Mesendoderm (in vitro differentiated cells): Measurements from ENCODE around the gene MDN1.

Experiments used
- DNase-seq: peaks from one replicate; pipeline ENCODE4 v3.0.0; 2013
- H2AK5ac ChIP-seq: 2 replicates; pipeline ENCODE4 v1.6.1; 2013; ENCODE audit warnings: low read length, inconsistent platforms
- H2BK120ac ChIP-seq: 2 replicates; pipeline ENCODE4 v1.6.1; 2013; ENCODE audit warnings: low read depth, mild to moderate bottlenecking, low read length, moderate library complexity, mixed read lengths
- H2BK15ac ChIP-seq: replicated peaks from 2 replicates; pipeline ENCODE4 v1.6.1; 2013; ENCODE audit warnings: low read depth, mild to moderate bottlenecking, moderate library complexity
- H2BK5ac ChIP-seq: 2 replicates; pipeline ENCODE4 v1.6.1; 2013; ENCODE audit warnings: low read length, inconsistent platforms
- H3K18ac ChIP-seq: 2 replicates; pipeline ENCODE4 v1.6.1; 2013; ENCODE audit warnings: mild to moderate bottlenecking, low read length, mixed read lengths
- H3K23ac ChIP-seq: one replicate; pipeline ENCODE4 v1.6.1; 2013; ENCODE audit warnings: low read length
- H3K27ac ChIP-seq: 2 replicates; pipeline ENCODE4 v1.5.1; 2013; ENCODE audit warnings: low read depth, mild to moderate bottlenecking, inconsistent platforms, low read length, moderate library complexity
- H3K27me3 ChIP-seq: 2 replicates; pipeline ENCODE4 v1.6.1; 2013; ENCODE audit warnings: low read length, control low read depth, mild to moderate bottlenecking, inconsistent platforms; ENCODE audit not compliant: insufficient read depth, poor library complexity
- H3K36me3 ChIP-seq: 2 replicates; pipeline ENCODE4 v1.6.1; 2013; ENCODE audit warnings: low read length, inconsistent platforms; ENCODE audit not compliant: control insufficient read depth, insufficient read depth
- H3K4ac ChIP-seq: one replicate; pipeline ENCODE4 v1.6.1; 2013; ENCODE audit warnings: low read depth, mild to moderate bottlenecking, low read length, moderate library complexity
- H3K4me1 ChIP-seq: 2 replicates; pipeline ENCODE4 v1.6.1; 2013; ENCODE audit warnings: low read depth, low read length, inconsistent platforms; ENCODE audit not compliant: control insufficient read depth
- H3K4me2 ChIP-seq: 2 replicates; pipeline ENCODE4 v1.6.1; 2013; ENCODE audit warnings: low read length
- H3K4me3 ChIP-seq: 2 replicates; pipeline ENCODE4 v1.5.1; 2013; ENCODE audit warnings: mild to moderate bottlenecking, low read length
- H3K56ac ChIP-seq: one replicate; pipeline ENCODE4 v1.6.1; 2013; ENCODE audit warnings: low read length
- H3K79me1 ChIP-seq: 2 replicates; pipeline ENCODE4 v1.6.1; 2013; ENCODE audit warnings: low read length, inconsistent platforms
- H3K79me2 ChIP-seq: 2 replicates; pipeline ENCODE4 v1.6.1; 2013; ENCODE audit warnings: mild to moderate bottlenecking, low read length; ENCODE audit not compliant: control insufficient read depth, insufficient read depth
- H3K9ac ChIP-seq: 2 replicates; pipeline ENCODE4 v1.6.1; 2013; ENCODE audit warnings: low read length, inconsistent platforms
- H4K5ac ChIP-seq: one replicate; pipeline ENCODE4 v1.6.1; 2013; ENCODE audit warnings: low read length
- H4K8ac ChIP-seq: one replicate; pipeline ENCODE4 v1.6.1; 2013; ENCODE audit warnings: low read depth, mild to moderate bottlenecking, control low read depth, low read length, moderate library complexity
- WGBS: extraction: QIAGEN DNeasy Blood & Tissue Kit; methylation state at CpG from one replicate; pipeline ENCODE4 v1.1.7; 2013; ENCODE audit warnings: low lambda C conversion rate, missing lambda C conversion rate; ENCODE audit not compliant: insufficient coverage; ENCODE audit errors: extremely low coverage; 5-methylcytosine and 5-hydroxymethylcytosine counted together

MDN1 gene

DNA sequence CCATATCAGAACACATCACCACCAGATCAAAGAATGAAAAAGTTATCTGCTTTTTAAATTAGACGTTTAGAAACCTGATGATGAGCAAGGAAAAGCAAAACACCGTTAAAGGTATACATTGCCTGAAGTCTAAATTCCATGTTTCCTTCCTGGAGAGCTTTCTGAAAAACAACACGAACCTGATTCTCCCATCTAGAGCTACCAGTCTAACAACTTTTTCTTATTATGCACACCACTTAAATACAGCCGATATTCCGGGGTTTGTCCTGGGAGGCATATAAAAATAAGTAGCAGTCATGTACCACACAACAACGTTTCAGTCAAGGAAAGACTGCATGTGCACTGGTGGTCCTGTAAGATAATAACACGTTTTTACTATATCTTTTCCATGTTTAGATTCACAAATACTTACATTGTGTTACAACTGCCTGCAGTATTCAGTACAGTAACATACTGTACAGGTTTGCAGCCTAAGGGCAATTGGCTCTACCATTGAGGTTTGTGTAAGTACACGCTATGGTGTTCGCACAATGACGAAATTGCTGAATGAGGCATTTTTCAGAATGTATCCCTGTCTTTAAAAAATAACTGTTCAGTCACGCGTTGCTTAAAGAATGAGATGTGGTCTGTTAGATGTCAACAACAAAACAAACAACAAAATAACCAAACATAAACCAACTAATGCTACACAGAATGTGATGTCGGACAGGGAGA lies 162.0 kb downstream of the MDN1 start:
- no peaks in the 10 kb centered on the region for H3K4me1 ChIP-seq
- H3K4me2 ChIP-seq: no peak overlapping the region
- no peak overlapping the region for H3K27ac ChIP-seq
- H3K4ac ChIP-seq: no peak overlapping the region
- H4K8ac ChIP-seq: no peak overlapping the region
- no CpG with 5 or more reads among the region's 13 CpGs for WGBS
- DNase-seq: no peak
- no peak overlapping the region for H3K23ac ChIP-seq
- H2BK120ac ChIP-seq: no peak overlapping the region
- H3K27me3 ChIP-seq: no peaks in the 10 kb centered on the region
- no peak overlapping the region for H2BK15ac ChIP-seq
- H3K79me1 ChIP-seq: no peaks in the 10 kb centered on the region
- H3K36me3 ChIP-seq: peaks cover 13% of the 10 kb centered on the region
- H4K5ac ChIP-seq: no peak overlapping the region
- H2AK5ac ChIP-seq: no peak overlapping the region
- H3K18ac ChIP-seq: no peak overlapping the region
- H2BK5ac ChIP-seq: no peak overlapping the region
- H3K4me3 ChIP-seq: no peak overlapping the region
- no peaks in the 10 kb centered on the region for H3K79me2 ChIP-seq
- H3K9ac ChIP-seq: no peak overlapping the region
- no peak overlapping the region for H3K56ac ChIP-seq

DNA sequence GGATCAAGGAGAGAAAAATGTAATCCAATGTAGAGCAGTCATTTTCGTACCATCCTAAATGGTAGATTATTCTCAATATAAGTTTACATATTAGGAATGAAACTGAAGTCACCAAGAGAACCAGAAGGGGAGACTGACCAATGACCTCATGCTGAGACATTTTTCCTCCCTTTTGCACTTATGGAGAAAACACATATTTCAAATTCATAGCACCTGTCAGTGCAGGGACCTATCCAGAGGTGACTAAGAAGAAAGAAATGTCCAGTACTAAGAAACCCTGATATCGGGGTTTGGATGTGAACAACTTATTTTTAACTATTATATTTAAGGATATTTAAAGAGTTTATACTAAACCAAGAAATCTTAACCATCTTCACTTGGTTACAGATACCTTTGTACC lies 164.5 kb downstream of the MDN1 start:
- WGBS: no CpG with 5 or more reads among the region's 2 CpGs
- H2BK120ac ChIP-seq: no peak overlapping the region
- peaks cover 13% of the 10 kb centered on the region for H3K36me3 ChIP-seq
- H3K4me3 ChIP-seq: no peak overlapping the region
- H2BK5ac ChIP-seq: no peak overlapping the region
- no peak overlapping the region for H3K27ac ChIP-seq
- no peak overlapping the region for H2AK5ac ChIP-seq
- no peaks in the 10 kb centered on the region for H3K27me3 ChIP-seq
- no peak overlapping the region for H3K18ac ChIP-seq
- DNase-seq: no peak
- no peak overlapping the region for H4K5ac ChIP-seq
- no peak overlapping the region for H3K56ac ChIP-seq
- H3K79me1 ChIP-seq: no peaks in the 10 kb centered on the region
- no peak overlapping the region for H3K23ac ChIP-seq
- H3K4me1 ChIP-seq: no peaks in the 10 kb centered on the region
- no peak overlapping the region for H4K8ac ChIP-seq
- H3K79me2 ChIP-seq: no peaks in the 10 kb centered on the region
- no peak overlapping the region for H3K4ac ChIP-seq
- no peak overlapping the region for H3K4me2 ChIP-seq
- H2BK15ac ChIP-seq: no peak overlapping the region
- H3K9ac ChIP-seq: no peak overlapping the region

DNA sequence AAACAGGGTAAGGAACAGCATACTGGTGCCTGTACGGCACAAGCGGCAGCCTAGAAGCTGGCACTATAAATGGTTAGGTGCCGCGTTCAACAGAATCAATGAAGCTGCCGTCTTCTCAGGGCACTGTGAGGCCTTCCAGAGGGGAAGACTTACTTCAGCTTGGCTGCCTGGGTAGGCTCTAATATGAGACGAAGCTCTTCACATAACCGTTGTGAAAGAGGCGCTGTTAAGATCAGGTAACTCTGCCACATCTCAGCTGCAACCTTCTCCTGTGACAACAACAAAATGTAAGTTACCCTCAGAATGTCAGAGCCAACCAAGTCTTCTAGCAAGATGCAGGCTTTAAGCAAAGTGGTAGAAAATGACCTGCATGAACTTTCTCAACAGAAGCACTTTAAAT lies 169.0 kb downstream of the MDN1 start:
- H3K79me1 ChIP-seq: no peaks in the 10 kb centered on the region
- no peak overlapping the region for H3K27ac ChIP-seq
- no peak overlapping the region for H3K18ac ChIP-seq
- no peak overlapping the region for H2BK5ac ChIP-seq
- H2AK5ac ChIP-seq: no peak overlapping the region
- peaks cover 11% of the 10 kb centered on the region for H3K36me3 ChIP-seq
- no peak overlapping the region for H4K8ac ChIP-seq
- H4K5ac ChIP-seq: no peak overlapping the region
- H3K4me1 ChIP-seq: no peaks in the 10 kb centered on the region
- no peaks in the 10 kb centered on the region for H3K27me3 ChIP-seq
- H3K9ac ChIP-seq: no peak overlapping the region
- no CpG with 5 or more reads among the region's 8 CpGs for WGBS
- H3K4me2 ChIP-seq: no peak overlapping the region
- no peak overlapping the region for H2BK15ac ChIP-seq
- no peaks in the 10 kb centered on the region for H3K79me2 ChIP-seq
- H3K56ac ChIP-seq: no peak overlapping the region
- no peak for DNase-seq
- H3K23ac ChIP-seq: no peak overlapping the region
- H3K4ac ChIP-seq: no peak overlapping the region
- no peak overlapping the region for H3K4me3 ChIP-seq
- H2BK120ac ChIP-seq: no peak overlapping the region

DNA sequence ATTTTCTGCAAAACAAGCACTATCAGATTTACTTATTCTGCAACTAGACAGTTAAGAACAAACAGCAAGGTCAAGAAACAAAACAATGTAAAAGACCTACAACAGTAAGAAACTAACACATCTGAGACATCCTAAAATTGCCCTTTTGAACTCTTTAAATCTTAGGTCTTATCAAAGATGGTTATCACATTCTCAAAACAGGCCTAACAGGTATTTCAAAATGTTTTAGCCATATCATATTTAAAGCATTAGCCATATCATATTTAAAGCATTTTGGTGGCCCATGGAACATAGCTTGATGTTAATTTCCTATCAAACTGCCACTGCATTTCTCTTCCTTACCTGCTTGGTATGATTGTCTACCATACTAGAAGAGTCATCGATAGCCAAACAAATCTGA lies 169.9 kb downstream of the MDN1 start:
- no peak overlapping the region for H3K9ac ChIP-seq
- H3K79me1 ChIP-seq: no peaks in the 10 kb centered on the region
- no peak overlapping the region for H3K4me3 ChIP-seq
- WGBS: no CpG with 5 or more reads among the region's 1 CpG
- no peak overlapping the region for H2BK15ac ChIP-seq
- no peak overlapping the region for H3K23ac ChIP-seq
- no peaks in the 10 kb centered on the region for H3K4me1 ChIP-seq
- H2BK5ac ChIP-seq: no peak overlapping the region
- no peak overlapping the region for H3K18ac ChIP-seq
- no peak overlapping the region for H2AK5ac ChIP-seq
- H3K27me3 ChIP-seq: no peaks in the 10 kb centered on the region
- H4K5ac ChIP-seq: no peak overlapping the region
- H3K27ac ChIP-seq: no peak overlapping the region
- DNase-seq: no peak
- H3K79me2 ChIP-seq: no peaks in the 10 kb centered on the region
- no peak overlapping the region for H2BK120ac ChIP-seq
- no peak overlapping the region for H3K4ac ChIP-seq
- H4K8ac ChIP-seq: no peak overlapping the region
- no peak overlapping the region for H3K56ac ChIP-seq
- peaks cover 12% of the 10 kb centered on the region for H3K36me3 ChIP-seq
- H3K4me2 ChIP-seq: no peak overlapping the region

DNA sequence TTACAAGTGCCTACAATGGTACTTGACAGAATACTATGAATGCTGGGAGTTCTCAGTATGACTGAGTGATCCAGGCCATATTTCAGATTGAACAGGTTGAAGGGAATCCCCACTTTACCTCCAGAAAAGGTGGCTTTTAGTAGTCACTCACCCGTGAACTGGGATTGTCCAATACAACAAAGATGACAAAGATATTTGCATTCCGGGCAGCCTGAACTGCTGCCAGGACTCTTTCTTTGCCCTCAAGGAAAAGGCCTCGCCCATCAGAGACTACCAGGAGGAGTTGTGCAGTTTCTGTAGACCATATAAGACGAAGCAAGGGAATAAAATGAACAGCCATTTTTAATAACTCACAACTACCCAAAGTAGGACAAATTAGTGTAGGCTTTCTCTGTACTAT lies 174.7 kb downstream of the MDN1 start:
- DNase-seq: no peak
- H3K4me3 ChIP-seq: no peak overlapping the region
- no CpG with 5 or more reads among the region's 4 CpGs for WGBS

DNA sequence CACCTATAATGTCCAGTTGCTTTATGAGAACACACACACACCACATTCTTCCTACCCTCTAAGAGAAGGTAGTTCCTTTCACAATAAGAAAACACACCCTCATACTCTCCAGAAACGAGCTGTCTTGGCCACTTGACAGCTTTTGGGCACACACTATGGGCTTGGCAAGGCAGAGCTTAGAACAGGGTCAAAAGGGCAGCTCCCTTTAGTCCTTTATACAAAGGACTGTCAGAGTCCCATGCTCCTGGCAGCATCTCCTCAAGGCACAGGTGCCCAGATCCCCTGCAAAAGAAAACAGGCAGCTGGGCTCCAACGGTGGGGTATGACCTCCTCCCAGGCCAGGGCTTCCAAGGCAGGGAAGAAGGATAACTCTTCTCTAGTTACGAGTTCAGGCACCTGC lies 176.2 kb downstream of the MDN1 start:
- H3K4me1 ChIP-seq: peaks cover 1% of the 10 kb centered on the region
- no peak overlapping the region for H3K9ac ChIP-seq
- H4K5ac ChIP-seq: no peak overlapping the region
- WGBS: no CpG with 5 or more reads among the region's 3 CpGs
- H3K56ac ChIP-seq: no peak overlapping the region
- H3K4me3 ChIP-seq: no peak overlapping the region
- H4K8ac ChIP-seq: no peak overlapping the region
- DNase-seq: no peak
- no peak overlapping the region for H2BK120ac ChIP-seq
- peaks cover 14% of the 10 kb centered on the region for H3K36me3 ChIP-seq
- no peak overlapping the region for H3K23ac ChIP-seq
- H3K79me1 ChIP-seq: no peaks in the 10 kb centered on the region
- no peak overlapping the region for H2BK5ac ChIP-seq
- no peak overlapping the region for H3K18ac ChIP-seq
- no peaks in the 10 kb centered on the region for H3K79me2 ChIP-seq
- no peak overlapping the region for H2AK5ac ChIP-seq
- H3K27me3 ChIP-seq: no peaks in the 10 kb centered on the region
- no peak overlapping the region for H3K4ac ChIP-seq
- H2BK15ac ChIP-seq: no peak overlapping the region
- H3K27ac ChIP-seq: no peak overlapping the region
- no peak overlapping the region for H3K4me2 ChIP-seq

More for the DNA sequence above, 174.7 kb downstream of the MDN1 start:
- Histone ChIP-seq H3K23ac (no peak overlapping the region), H3K56ac (no peak overlapping the region), H3K4ac (no peak overlapping the region), H4K8ac (no peak overlapping the region), H3K27ac (no peak overlapping the region), H2BK15ac (no peak overlapping the region), H3K36me3 (peaks cover 14% of the 10 kb centered on the region), H2BK5ac (no peak overlapping the region), H3K18ac (no peak overlapping the region), H3K27me3 (no peaks in the 10 kb centered on the region), H3K79me2 (no peaks in the 10 kb centered on the region), H3K79me1 (no peaks in the 10 kb centered on the region), H2BK120ac (no peak overlapping the region), H3K9ac (no peak overlapping the region), H2AK5ac (no peak overlapping the region), H4K5ac (no peak overlapping the region), H3K4me1 (no peaks in the 10 kb centered on the region), H3K4me2 (no peak overlapping the region)
